ENCODE results near the gene LRP2BP.
"Not testable (repeated sequence)": the region's sequence is repeated elsewhere in the genome, so short reads cannot be mapped to it uniquely, and the experiment has no call there.

Gene LRP2BP

GRCh38 chr4:185394568-185395237 is 1.0 kb downstream of the LRP2BP start:
- no peak for DNase-seq

GRCh38 chr4:185392156-185392555 is 3.6 kb downstream of the LRP2BP start:
- DNase-seq: no peak

- no peak for DNase-seq
Observed at GRCh38 chr4:185390941-185391340, 4.8 kb downstream of the LRP2BP start.

DNA sequence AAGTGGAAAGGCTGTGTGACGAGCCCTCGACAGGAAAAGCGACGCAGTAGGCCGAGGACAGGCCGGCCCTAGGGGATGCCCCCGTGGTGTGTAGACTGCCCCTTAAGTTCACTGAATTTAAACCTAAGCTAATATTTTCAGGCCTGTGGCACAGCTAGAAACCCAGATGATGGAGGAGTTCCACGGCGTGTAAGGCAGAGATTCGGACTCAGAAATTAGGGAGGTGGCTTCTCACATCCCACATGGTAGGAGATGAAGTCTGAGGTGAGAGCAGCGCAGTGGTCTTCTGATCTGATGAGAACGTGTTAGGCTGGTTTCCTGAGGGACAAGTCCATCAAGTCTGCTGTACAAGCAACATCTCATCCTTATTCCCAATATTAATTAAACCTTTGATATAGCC is 7.8 kb downstream of the LRP2BP start:
- no peak for DNase-seq

- DNase-seq: no peak
Observed at GRCh38 chr4:185384930-185385331, 10.8 kb downstream of the LRP2BP start.

DNA sequence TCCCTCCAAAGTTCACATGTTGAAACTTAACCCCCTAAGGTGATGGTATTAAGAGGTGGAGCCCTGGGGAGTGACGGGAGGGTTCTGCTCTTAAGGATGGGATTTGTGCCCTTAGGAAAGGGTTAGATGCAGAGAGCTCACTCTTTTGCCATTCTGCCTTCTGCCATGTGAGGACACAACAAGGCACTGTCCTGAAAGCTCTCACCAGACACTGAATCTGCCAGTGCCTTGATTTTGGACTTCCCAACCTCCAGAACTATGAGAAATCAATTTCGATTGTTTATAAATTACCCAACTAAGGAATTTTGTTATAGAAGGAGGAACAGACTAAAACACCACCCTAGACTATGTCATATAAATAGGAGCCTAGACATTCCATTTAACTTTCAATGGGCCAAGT is 11.7 kb downstream of the LRP2BP start:
- no peak for DNase-seq

- DNase-seq: no peak
Observed at GRCh38 chr4:185383451-185383850, 12.3 kb downstream of the LRP2BP start.

DNA sequence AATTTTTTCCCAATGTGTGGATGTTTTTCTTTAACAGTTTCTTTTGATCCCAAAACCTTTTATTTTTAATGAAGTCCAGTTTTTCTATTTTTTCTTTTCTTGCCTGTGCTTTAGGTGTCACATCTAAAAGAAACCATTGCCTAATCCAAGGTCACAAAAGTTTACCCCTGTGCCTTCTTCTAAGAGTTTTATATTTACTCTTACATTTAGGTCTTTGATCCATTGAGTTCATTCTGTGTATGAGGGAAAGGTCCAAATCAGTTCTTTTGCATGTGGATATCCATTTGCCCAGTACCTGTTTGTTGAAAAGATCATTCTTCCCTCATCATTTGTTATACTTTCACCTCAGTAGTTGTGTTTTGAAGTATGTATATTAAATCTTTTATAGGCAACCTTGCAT is 13.0 kb downstream of the LRP2BP start:
- no peak for DNase-seq

- no peak for DNase-seq
Observed at GRCh38 chr4:185381288-185382196, 14.2 kb downstream of the LRP2BP start.

- no peak for DNase-seq
Observed at GRCh38 chr4:185380320-185380719, 15.4 kb downstream of the LRP2BP start.

- DNase-seq: no peak
Observed at GRCh38 chr4:185379326-185380295, 16.1 kb downstream of the LRP2BP start.

GRCh38 chr4:185378264-185378663 is 17.5 kb downstream of the LRP2BP start:
- DNase-seq: no peak

DNA sequence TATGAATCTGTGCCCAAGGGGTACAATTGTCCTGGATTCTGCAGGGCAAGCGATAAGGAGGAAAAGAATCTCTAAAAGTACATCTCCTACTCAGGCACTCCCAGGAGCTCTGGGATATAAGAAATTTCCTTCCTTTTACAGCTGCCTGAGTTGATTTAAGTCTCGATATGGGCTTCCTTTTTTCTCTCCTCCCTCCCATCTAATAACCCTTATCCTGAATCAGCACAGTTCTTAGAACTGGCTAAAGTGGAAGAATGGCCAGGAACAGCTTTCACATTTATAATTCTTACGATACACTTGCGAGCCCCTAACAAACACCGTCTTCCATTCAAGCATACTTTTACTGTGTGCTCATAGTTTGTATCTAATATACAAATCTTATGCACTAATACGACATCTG is 21.2 kb downstream of the LRP2BP start:
- no peak for DNase-seq

- no peak for DNase-seq
Observed at GRCh38 chr4:185374027-185374426, 21.7 kb downstream of the LRP2BP start.

GRCh38 chr4:185371702-185372101 is 24.0 kb downstream of the LRP2BP start:
- DNase-seq: no peak

GRCh38 chr4:185370268-185370949 is 25.3 kb downstream of the LRP2BP start:
- DNase-seq: no peak

GRCh38 chr4:185369731-185370130 is 26.0 kb downstream of the LRP2BP start:
- DNase-seq: no peak

GRCh38 chr4:185364886-185365285 is 30.8 kb downstream of the LRP2BP start:
- DNase-seq: no peak

DNA sequence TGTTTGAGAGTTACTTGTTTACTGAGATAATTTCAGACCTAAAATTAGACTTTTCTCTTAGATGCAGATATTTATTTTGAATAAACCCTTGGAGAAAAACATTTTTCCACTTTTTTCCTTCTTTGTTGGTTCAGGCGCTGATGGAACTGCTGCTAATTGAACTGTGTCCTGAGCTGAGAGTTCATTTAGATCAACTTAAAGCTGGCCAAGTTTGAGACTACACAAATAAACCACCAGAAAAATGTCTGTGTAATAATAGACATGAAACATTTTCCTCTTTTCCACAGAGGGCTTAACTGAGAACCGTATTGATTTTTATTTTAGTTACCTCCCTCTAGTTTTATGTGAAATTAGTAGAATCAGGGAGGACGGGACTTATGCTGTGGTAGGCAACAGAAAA is 32.5 kb downstream of the LRP2BP start:
- DNase-seq: no peak

DNA sequence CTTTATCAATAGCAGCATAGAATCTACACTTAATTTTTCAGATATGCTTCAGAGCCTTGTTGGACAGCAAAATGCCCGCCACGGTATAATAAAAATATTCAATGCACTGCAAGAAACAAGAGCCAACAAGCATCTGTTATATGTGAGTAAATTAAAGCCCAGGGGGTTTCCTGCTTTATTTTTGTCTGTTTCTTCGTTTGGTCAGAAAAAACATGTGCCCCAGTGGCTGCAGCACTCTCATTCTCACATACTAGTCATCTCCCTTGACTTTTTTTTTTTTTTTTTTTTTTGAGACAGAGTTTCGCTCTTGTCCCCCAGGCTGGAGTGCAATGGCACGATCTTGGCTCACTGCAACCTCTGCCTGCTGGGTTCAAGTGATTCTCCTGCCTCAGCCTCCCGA is 33.2 kb downstream of the LRP2BP start:
- DNase-seq: not testable (repeated sequence)

DNA sequence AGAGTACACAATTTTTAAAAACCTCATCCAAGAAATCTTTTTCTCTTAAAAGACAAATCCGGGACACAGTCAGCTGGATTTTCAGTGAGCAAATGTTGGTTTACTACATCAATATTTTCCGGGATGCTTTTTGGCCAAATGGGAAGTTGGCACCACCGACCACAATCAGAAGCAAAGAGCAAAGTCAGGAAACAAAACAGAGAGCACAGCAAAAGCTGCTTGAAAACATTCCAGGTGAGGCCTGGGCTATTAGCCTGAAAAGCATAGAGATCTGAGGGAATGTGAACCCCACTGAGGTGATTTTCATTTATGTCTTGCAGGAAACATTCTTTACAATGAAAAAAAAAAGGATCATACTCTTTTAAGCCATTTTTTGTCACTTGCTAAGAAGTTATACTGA is 33.9 kb downstream of the LRP2BP start:
- DNase-seq: no peak

DNA sequence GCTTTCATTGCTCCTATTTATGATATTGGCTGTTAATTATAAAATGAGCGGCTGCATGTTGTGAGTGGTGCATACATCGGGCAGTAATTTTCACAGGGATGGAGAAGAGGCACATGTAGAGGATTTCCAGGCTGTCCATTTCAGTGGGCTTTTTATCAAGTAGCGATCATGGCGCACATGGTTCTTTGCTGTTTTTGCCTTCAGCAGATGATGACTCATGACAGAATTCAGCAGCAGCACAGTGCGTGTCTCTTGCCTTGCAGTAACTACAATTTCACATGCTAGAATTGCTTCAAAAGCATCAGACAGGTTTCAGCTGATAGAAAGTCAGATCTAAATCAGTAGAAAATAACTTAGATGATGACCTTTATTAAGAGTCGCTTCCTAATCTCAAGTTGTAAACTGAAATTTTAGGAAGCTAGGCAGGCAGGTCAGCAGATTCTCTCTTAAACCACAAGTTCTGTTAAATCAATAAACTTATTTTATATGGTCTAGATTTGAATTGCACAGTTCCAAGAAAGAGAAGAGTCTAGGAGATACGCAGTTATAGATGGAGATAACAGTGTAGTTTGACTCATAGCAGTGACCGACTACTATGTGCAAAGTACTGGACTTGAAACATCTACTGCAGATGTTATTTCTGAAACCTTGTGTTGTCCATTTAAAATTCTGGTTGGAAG is 35.8 kb downstream of the LRP2BP start:
- DNase-seq: no peak

Measured in COR-L47 (cell line).